GM13977 (cell line): ENCODE measurements around the gene KCNMA1.

Experiments
- DNase-seq: peaks from one replicate; pipeline ENCODE4 v3.0.0; 2012; ENCODE audit warnings: low spot score
- CTCF ChIP-seq: IDR thresholded peaks from 2 replicates; pipeline ENCODE4 v1.5.1; 2012; ENCODE audit warnings: mild to moderate bottlenecking, control low read depth; ENCODE audit not compliant: insufficient read depth; ENCODE audit errors: extremely low read depth, missing control alignments
- in situ Hi-C: fragments of 300-500 bp; cut with MboI; formaldehyde crosslinking; loops from one replicate; pipeline ENCODE4 v1.12.0; 2022; ENCODE audit warnings: low sequenced_read_pairs, low pct_unique_long_range_greater_than_20kb, mixed read lengths, inconsistent platforms; ENCODE audit not compliant: unreplicated experiment

KCNMA1 gene

DNA sequence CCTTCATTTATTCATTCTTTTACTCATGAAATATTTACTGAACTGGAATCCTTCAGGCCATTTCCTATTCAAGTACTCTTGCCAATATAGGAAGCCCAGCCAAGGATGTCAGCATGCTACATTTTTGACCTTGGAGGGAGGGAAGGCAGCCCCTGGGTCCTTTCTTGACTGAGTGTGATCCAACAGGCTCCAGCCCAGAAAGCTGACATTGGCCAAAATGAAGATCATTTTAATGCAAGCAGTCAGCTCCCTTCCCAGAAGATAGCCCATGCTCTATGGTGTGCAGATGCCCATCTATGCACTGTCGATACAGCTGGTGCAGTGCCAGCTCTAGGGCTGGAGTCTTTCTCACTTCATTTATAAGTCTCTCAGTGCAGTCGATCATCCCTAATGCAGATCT is 646.0 kb downstream of the KCNMA1 start:
- DNase-seq, result no peak
- TF ChIP-seq CTCF, result no peak
- in situ Hi-C loops, result no loop called here

- DNase-seq, result no peak
- TF ChIP-seq CTCF, result no peak
- in situ Hi-C loops, result no loop called here
Observed at GRCh38 chr10:76990561-76990960, 647.0 kb downstream of the KCNMA1 start.

GRCh38 chr10:76984559-76985443 is 652.8 kb downstream of the KCNMA1 start:
- in situ Hi-C loops, result no loop called here
- DNase-seq, result peak; percentile 55
- peak; percentile 96 for TF ChIP-seq CTCF

DNA sequence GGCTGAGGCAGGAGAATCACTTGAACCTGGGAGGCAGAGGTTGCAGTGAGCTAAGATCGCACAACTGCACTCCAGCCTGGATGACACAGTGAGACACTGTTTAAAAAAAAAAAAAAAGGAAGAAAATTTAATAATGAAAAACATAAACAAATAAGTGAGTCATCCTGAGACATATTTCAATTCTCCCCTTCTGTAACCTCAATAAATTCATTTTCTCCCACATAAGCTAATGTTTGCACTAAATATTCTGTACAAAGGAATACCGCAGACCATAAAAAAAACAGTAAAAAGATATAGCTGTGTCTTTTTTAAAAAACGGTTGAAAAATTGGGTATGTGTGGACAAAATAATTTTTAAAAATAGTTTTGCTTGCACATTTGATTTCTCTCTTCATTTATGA is 654.0 kb downstream of the KCNMA1 start:
- TF ChIP-seq CTCF, result no peak
- in situ Hi-C loops, result no loop called here
- DNase-seq, result no peak

- TF ChIP-seq CTCF, result no peak
- DNase-seq, result no peak
- in situ Hi-C loops, result no loop called here
Observed at GRCh38 chr10:76982671-76983070, 654.9 kb downstream of the KCNMA1 start.

- TF ChIP-seq CTCF, result no peak
- in situ Hi-C loops, result no loop called here
Observed at GRCh38 chr10:76981251-76981650, 656.4 kb downstream of the KCNMA1 start.

More at GRCh38 chr10:76981251-76981650, 656.4 kb downstream of the KCNMA1 start:
- no peak for DNase-seq
